HG03097 (cell line): Measurements from ENCODE around the gene SPACA6.
"Not testable (repeated sequence)": the region's sequence is repeated elsewhere in the genome, so short reads cannot be mapped to it uniquely, and the experiment has no call there.

Source experiments
- ATAC-seq: cut with Tn5 transposase; IDR thresholded peaks from one replicate; pipeline ENCODE4 v1.9.1; 2021; ENCODE audit not compliant: unreplicated experiment, low FRiP score

SPACA6 gene

GRCh38 chr19:51733742-51734522 lies 40.8 kb downstream of the SPACA6 start:
- ATAC-seq = no peak

GRCh38 chr19:51735759-51736449 lies 42.8 kb downstream of the SPACA6 start:
- ATAC-seq = no peak

GRCh38 chr19:51737389-51737788 lies 44.3 kb downstream of the SPACA6 start:
- no peak for ATAC-seq

GRCh38 chr19:51737924-51738323 lies 44.8 kb downstream of the SPACA6 start:
- ATAC-seq = no peak

- not testable (repeated sequence) for ATAC-seq
Measured at GRCh38 chr19:51738523-51738922, 45.4 kb downstream of the SPACA6 start.

GRCh38 chr19:51739466-51740213 lies 46.5 kb downstream of the SPACA6 start:
- ATAC-seq = no peak

GRCh38 chr19:51740356-51740755 lies 47.2 kb downstream of the SPACA6 start:
- no peak for ATAC-seq

GRCh38 chr19:51742789-51743188 lies 49.7 kb downstream of the SPACA6 start:
- ATAC-seq = no peak

GRCh38 chr19:51743405-51743804 lies 50.3 kb downstream of the SPACA6 start:
- ATAC-seq = no peak

- ATAC-seq = no peak
Measured at GRCh38 chr19:51746731-51747130, 53.6 kb downstream of the SPACA6 start.

GRCh38 chr19:51749979-51750378 lies 56.8 kb downstream of the SPACA6 start:
- no peak for ATAC-seq

GRCh38 chr19:51750400-51751094 lies 57.4 kb downstream of the SPACA6 start:
- no peak for ATAC-seq

GRCh38 chr19:51751655-51752054 lies 58.5 kb downstream of the SPACA6 start, which contains the start of gene FPR1:
FPR1 (minus strand) TSS chr19:51751878; CDS start chr19:51746994, 4,884 bp downstream.
- no peak for ATAC-seq

GRCh38 chr19:51754109-51754508 lies 61.0 kb downstream of the SPACA6 start:
- ATAC-seq = no peak

- ATAC-seq = no peak
Measured at GRCh38 chr19:51754770-51755169, 61.6 kb downstream of the SPACA6 start.
